ENCODE measurements around the gene DNAAF8. TPM values are rescaled to one million over a fixed set of nuclear protein-coding genes. Genes with fewer than 3 reads are reported as not detected.

DNAAF8 gene
- total RNA-seq, 4 donors from 2014 or later, result 0.21 to 15.3 (median 0.74) TPM

GRCh38 chr16:4787627-4788482 lies 53.5 kb downstream of the DNAAF8 start, which contains the start of gene SEPTIN12:
TSS of gene SEPTIN12 (minus strand) at chr16:4788345. CDS start at chr16:4787645, 700 bp downstream.
- WGBS, 2 donors, result 67% methylated on average over 9 to 13 of the region's 14 CpGs
- Histone ChIP-seq H3K27me3 (no peaks in the 10 kb centered on the region), H3K4me1 (no peaks in the 10 kb centered on the region), H3K9me3 (no peaks in the 10 kb centered on the region), H3K27ac (no peak within 1 kb of the TSS), H3K4me3 (no peak within 1 kb of the TSS), H3K36me3 (no peaks in the 10 kb centered on the region)
- TF ChIP-seq EP300 (IDR thresholded peaks at IDR 0.05), result no peak
- TF ChIP-seq CTCF (IDR thresholded peaks at IDR 0.05), result no peak
- TF ChIP-seq POLR2A (IDR thresholded peaks at IDR 0.05), result no peak
- DNase-seq (ENCODE audit: low spot score in 2 of 2), result no peak

- H3K27me3 ChIP-seq, result no peaks in the 10 kb centered on the region
- H3K9me3 ChIP-seq, result no peaks in the 10 kb centered on the region
- TF ChIP-seq CTCF (IDR thresholded peaks at IDR 0.05), result no peak
- no peak overlapping the region for H3K27ac ChIP-seq
- DNase-seq (ENCODE audit: low spot score in 2 of 2), result no peak
- H3K4me1 ChIP-seq, result no peaks in the 10 kb centered on the region
- no peak overlapping the region for H3K4me3 ChIP-seq
- H3K36me3 ChIP-seq, result no peaks in the 10 kb centered on the region
- 57 to 58% methylated on average over 9 of the region's 9 CpGs for WGBS, 2 donors
These were observed 54.2 kb downstream of the DNAAF8 start for GRCh38 chr16:4788489-4788889.

GRCh38 chr16:4788910-4789309 lies 54.6 kb downstream of the DNAAF8 start:
- Histone ChIP-seq H3K4me1 (no peaks in the 10 kb centered on the region), H3K36me3 (no peaks in the 10 kb centered on the region), H3K27me3 (no peaks in the 10 kb centered on the region), H3K27ac (no peak overlapping the region), H3K4me3 (no peak overlapping the region), H3K9me3 (no peaks in the 10 kb centered on the region)
- TF ChIP-seq POLR2A (IDR thresholded peaks at IDR 0.05) (no peak), CTCF (IDR thresholded peaks at IDR 0.05) (no peak), EP300 (IDR thresholded peaks at IDR 0.05) (no peak)
- DNase-seq (ENCODE audit: low spot score in 2 of 2), result no peak
- 78 to 83% methylated on average over 7 of the region's 7 CpGs for WGBS, 2 donors

- DNase-seq (ENCODE audit: low spot score in 2 of 2), result no peak
- Histone ChIP-seq H3K4me1 (no peaks in the 10 kb centered on the region), H3K27ac (no peak overlapping the region), H3K36me3 (no peaks in the 10 kb centered on the region), H3K27me3 (no peaks in the 10 kb centered on the region), H3K9me3 (no peaks in the 10 kb centered on the region), H3K4me3 (no peak overlapping the region)
- TF ChIP-seq POLR2A (IDR thresholded peaks at IDR 0.05), result no peak
- no peak for TF ChIP-seq EP300 (IDR thresholded peaks at IDR 0.05)
- no peak for TF ChIP-seq CTCF (IDR thresholded peaks at IDR 0.05)
- 83% methylated on average over 10 of the region's 10 CpGs for WGBS, 2 donors
These were observed 55.9 kb downstream of the DNAAF8 start for GRCh38 chr16:4790261-4790660.

GRCh38 chr16:4790871-4791270 lies 56.5 kb downstream of the DNAAF8 start:
- no peak overlapping the region for H3K27ac ChIP-seq
- no peaks in the 10 kb centered on the region for H3K4me1 ChIP-seq
- H3K36me3 ChIP-seq, result peaks cover 0 to 6% (median 0%) of the 10 kb centered on the region in 3 donors
- no peaks in the 10 kb centered on the region for H3K27me3 ChIP-seq
- H3K9me3 ChIP-seq, result no peaks in the 10 kb centered on the region
- no peak for DNase-seq (ENCODE audit: low spot score in 2 of 2)
- H3K4me3 ChIP-seq, result no peak overlapping the region
- 73% methylated on average over 10 of the region's 10 CpGs for WGBS, 2 donors
- TF ChIP-seq CTCF (IDR thresholded peaks at IDR 0.05) (no peak), POLR2A (IDR thresholded peaks at IDR 0.05) (no peak), EP300 (IDR thresholded peaks at IDR 0.05) (no peak)

All from tibial nerve (tissue), 4 donors.